IMR-90 (cell line): ENCODE measurements around the gene SPIN1. TPM values are rescaled to one million over a fixed set of nuclear protein-coding genes. Genes with fewer than 3 reads are reported as not detected.

ENCODE experiments used
- ATAC-seq: fragments of 200-7000 bp; cut with Tn5 transposase; 2 replicates; pipeline ENCODE4 v1.9.1; 2020; ENCODE audit warnings: low read depth, mild to moderate bottlenecking, moderate library complexity
- BruUV-seq: library from RNA; stranded (reverse); fragments of 400-500 nt; replicated peaks from 2 replicates; lab custom pipeline; 2021; lab: Mats Ljungman, UMichigan
- CTCF ChIA-PET: fragments of 300-600 bp; formaldehyde crosslinking; extraction: SDS; loops from one replicate; lab custom pipeline; 2021; ENCODE audit warnings: antibody characterized with exemption; lab: Yijun Ruan, JAX
- POLR2A ChIA-PET: fragments of 300-600 bp; sonication (Branson Sonifier 250); formaldehyde crosslinking; loops from one replicate; lab custom pipeline; 2022; ENCODE audit warnings: antibody characterized with exemption; ENCODE audit not compliant: unreplicated experiment; lab: Charles Lee
- DNase-seq: peaks from one replicate; pipeline ENCODE4 v3.0.0; 2013
- H2AFZ ChIP-seq: replicated peaks from 2 replicates; pipeline ENCODE3; 2013; ENCODE audit warnings: low read length, mild to moderate bottlenecking; ENCODE audit not compliant: poor library complexity
- H2AK5ac ChIP-seq: 2 replicates; pipeline ENCODE4 v1.6.1; 2013; ENCODE audit warnings: low read depth, low read length, inconsistent platforms
- H2AK9ac ChIP-seq: replicated peaks from 2 replicates; pipeline ENCODE3; 2013; ENCODE audit warnings: mild to moderate bottlenecking, low read depth, low read length, moderate library complexity; ENCODE audit not compliant: poor library complexity
- H2BK120ac ChIP-seq: 2 replicates; pipeline ENCODE4 v1.6.1; 2013; ENCODE audit warnings: low read depth, low read length, inconsistent platforms
- H2BK15ac ChIP-seq: 3 replicates; pipeline ENCODE4 v1.6.1; 2013; ENCODE audit warnings: low read depth, low read length, inconsistent platforms
- H2BK20ac ChIP-seq: 2 replicates; pipeline ENCODE4 v1.6.1; 2013; ENCODE audit warnings: low read depth, mild to moderate bottlenecking, inconsistent platforms, low read length, moderate library complexity
- H2BK5ac ChIP-seq: 2 replicates; pipeline ENCODE4 v1.6.1; 2013; ENCODE audit warnings: mild to moderate bottlenecking, low read depth, low read length, inconsistent platforms; ENCODE audit not compliant: poor library complexity, severe bottlenecking
- H3K14ac ChIP-seq: replicated peaks from 2 replicates; pipeline ENCODE4 v1.6.1; 2013; ENCODE audit warnings: low read depth, low read length, inconsistent platforms
- H3K18ac ChIP-seq: 2 replicates; pipeline ENCODE4 v1.6.1; 2013; ENCODE audit warnings: low read depth, low read length, control low read depth
- H3K23ac ChIP-seq: 2 replicates; pipeline ENCODE4 v1.6.1; 2013; ENCODE audit warnings: low read depth, low read length, inconsistent platforms
- H3K27ac ChIP-seq: 2 replicates; pipeline ENCODE4 v1.5.1; 2013; ENCODE audit warnings: mild to moderate bottlenecking, control low read depth, low read length; ENCODE audit not compliant: insufficient read depth
- H3K27me3 ChIP-seq: 2 replicates; pipeline ENCODE4 v1.6.1; 2013; ENCODE audit warnings: low read length; ENCODE audit not compliant: control insufficient read depth, insufficient read depth
- H3K36me3 ChIP-seq: 2 replicates; pipeline ENCODE4 v1.6.1; 2013; ENCODE audit warnings: low read length, mixed read lengths; ENCODE audit not compliant: control insufficient read depth, insufficient read depth
- H3K4ac ChIP-seq: 2 replicates; pipeline ENCODE4 v1.6.1; 2013; ENCODE audit warnings: low read depth, low read length, inconsistent platforms
- H3K4me1 ChIP-seq: 2 replicates; pipeline ENCODE4 v1.6.1; 2013; ENCODE audit warnings: low read length, mixed read lengths; ENCODE audit not compliant: control insufficient read depth, insufficient read depth
- H3K4me2 ChIP-seq: 2 replicates; pipeline ENCODE4 v1.6.1; 2013; ENCODE audit warnings: low read depth, mild to moderate bottlenecking, control low read depth, low read length, moderate library complexity
- H3K4me3 ChIP-seq: 2 replicates; pipeline ENCODE4 v1.5.1; 2013; ENCODE audit warnings: low read depth, mild to moderate bottlenecking, control low read depth, low read length, moderate library complexity; ENCODE audit not compliant: insufficient read depth
- H3K56ac ChIP-seq: 2 replicates; pipeline ENCODE4 v1.6.1; 2013; ENCODE audit warnings: low read length, inconsistent platforms; ENCODE audit not compliant: insufficient read depth; ENCODE audit errors: extremely low read depth
- H3K79me1 ChIP-seq, 2 experiments: 2 replicates each; pipeline ENCODE4 v1.6.1; 2013; ENCODE audit warnings: low read length in 2 of 2, inconsistent platforms in 1 of 2, low read depth in 1 of 2
- H3K9ac ChIP-seq: 2 replicates; pipeline ENCODE4 v1.6.1; 2013; ENCODE audit warnings: low read depth, low read length, control low read depth
- H3K9me1 ChIP-seq: 2 replicates; pipeline ENCODE4 v1.6.1; 2013; ENCODE audit warnings: low read length, inconsistent platforms; ENCODE audit not compliant: insufficient read depth
- H3K9me3 ChIP-seq: 2 replicates; pipeline ENCODE4 v1.6.1; 2013; ENCODE audit warnings: low read length; ENCODE audit not compliant: control insufficient read depth, insufficient read depth
- H4K20me1 ChIP-seq: 2 replicates; pipeline ENCODE4 v1.6.1; 2013; ENCODE audit warnings: low read length, inconsistent platforms; ENCODE audit not compliant: insufficient read depth
- H4K5ac ChIP-seq: 2 replicates; pipeline ENCODE4 v1.6.1; 2013; ENCODE audit warnings: mild to moderate bottlenecking, low read depth, low read length, control low read depth
- H4K8ac ChIP-seq, 2 experiments: 2 replicates each; pipeline ENCODE4 v1.6.1; 2013; ENCODE audit warnings: low read depth in 2 of 2, low read length in 2 of 2, control low read depth in 1 of 2, inconsistent platforms in 1 of 2
- H4K91ac ChIP-seq: 2 replicates; pipeline ENCODE4 v1.6.1; 2013; ENCODE audit warnings: low read depth, low read length, inconsistent platforms; ENCODE audit not compliant: insufficient read depth
- BHLHE40 ChIP-seq: fragments of 150-350 bp; IDR thresholded peaks from 2 replicates; pipeline ENCODE4 v1.6.1; 2016; ENCODE audit warnings: mild to moderate bottlenecking, low read depth, low read length
- CEBPB ChIP-seq: IDR thresholded peaks from 2 replicates; pipeline ENCODE4 v1.6.1; 2012; ENCODE audit warnings: low read depth, low read length, improper control_type of control experiment
- CHD1 ChIP-seq: IDR thresholded peaks from 2 replicates; pipeline ENCODE4 v1.6.1; 2012; ENCODE audit warnings: low read depth, low read length, improper control_type of control experiment
- ELK1 ChIP-seq: fragments of 150-350 bp; IDR thresholded peaks from 2 replicates; pipeline ENCODE4 v1.6.1; 2016; ENCODE audit warnings: low read depth, mild to moderate bottlenecking, low read length, moderate library complexity, borderline replicate concordance
- MAZ ChIP-seq: IDR thresholded peaks from 2 replicates; pipeline ENCODE4 v1.6.1; 2012; ENCODE audit warnings: low read depth, mild to moderate bottlenecking, low read length, improper control_type of control experiment, moderate library complexity, borderline replicate concordance
- NFE2L2 ChIP-seq: fragments of 150-350 bp; IDR thresholded peaks from 2 replicates; pipeline ENCODE4 v1.6.1; 2016; ENCODE audit warnings: low read depth, mild to moderate bottlenecking, low read length
- POLR2A ChIP-seq: IDR thresholded peaks from 2 replicates; pipeline ENCODE4 v1.6.1; 2012; ENCODE audit warnings: mild to moderate bottlenecking, low read depth, low read length
- RAD21 ChIP-seq: IDR thresholded peaks from 2 replicates; pipeline ENCODE4 v1.6.1; 2012; ENCODE audit warnings: low read length, improper control_type of control experiment
- RCOR1 ChIP-seq: IDR thresholded peaks from 2 replicates; pipeline ENCODE4 v1.6.1; 2012; ENCODE audit warnings: mild to moderate bottlenecking, low read length, improper control_type of control experiment; ENCODE audit not compliant: insufficient replicate concordance
- RFX5 ChIP-seq: IDR thresholded peaks from 2 replicates; pipeline ENCODE4 v1.8.0; 2012; ENCODE audit warnings: low read depth, mild to moderate bottlenecking, low read length, moderate library complexity
- SMC3 ChIP-seq: fragments of 150-350 bp; IDR thresholded peaks from 2 replicates; pipeline ENCODE4 v1.6.1; 2016; ENCODE audit warnings: low read depth, mild to moderate bottlenecking, antibody characterized with exemption, low read length, moderate library complexity
- WGBS, 2 experiments: methylation state at CpG; one replicate each; pipeline versions ENCODE4 v1.1.5 to v1.1.7; 2013; ENCODE audit warnings: missing lambda C conversion rate in 2 of 2; ENCODE audit not compliant: insufficient read length in 1 of 2; ENCODE audit errors: extremely low coverage in 2 of 2; 5-methylcytosine and 5-hydroxymethylcytosine counted together
- dilution Hi-C: fragments of 300-500 bp; cut with HindIII; formaldehyde crosslinking; loops from one replicate; pipeline ENCODE4 v1.14.3; 2018; ENCODE audit warnings: low sequenced_read_pairs; ENCODE audit not compliant: unreplicated experiment
- in situ Hi-C: fragments of 300-500 bp; cut with MboI; formaldehyde crosslinking; loops from 3 replicates; pipeline ENCODE4 v1.14.3; 2019; ENCODE audit warnings: low sequenced_read_pairs, inconsistent platforms, mixed read lengths
- intact Hi-C: fragments of 100-400 bp; cut with micrococcal nuclease; formaldehyde crosslinking; loops from 2 replicates; pipeline ENCODE4 v1.10.0; 2022
- polyA plus RNA-seq, 3 experiments: library from polyadenylated mRNA; depleted of rRNA; stranded (reverse); fragments of >200 nt; gene quantifications; 2 replicates each; pipeline ENCODE4 v1.2.3, GENCODE V29; 2012; ENCODE audit warnings: low replicate concordance in 1 of 3
- total RNA-seq: library from RNA; depleted of rRNA; stranded (reverse); fragments of >200 nt; gene quantifications from 2 replicates; pipeline ENCODE4 v1.2.3, GENCODE V29; 2012
- TF ChIP-seq, protein P1 (sequence below): fragments of 150-350 bp; IDR thresholded peaks from 2 replicates; pipeline ENCODE4 v1.6.1; 2017; ENCODE audit warnings: mild to moderate bottlenecking, antibody characterized with exemption, low read length, low read depth
- TF ChIP-seq, protein P2 (sequence below): conservative IDR thresholded peaks from 2 replicates; pipeline ENCODE4 v1.5.1; 2012; ENCODE audit warnings: mild to moderate bottlenecking, low read depth, low read length, improper control_type of control experiment

SPIN1 gene
- total and polyA plus RNA-seq, 2 of the 4 experiments (the other 2 are of a cell fraction): 63.3 to 141 TPM

DNA sequence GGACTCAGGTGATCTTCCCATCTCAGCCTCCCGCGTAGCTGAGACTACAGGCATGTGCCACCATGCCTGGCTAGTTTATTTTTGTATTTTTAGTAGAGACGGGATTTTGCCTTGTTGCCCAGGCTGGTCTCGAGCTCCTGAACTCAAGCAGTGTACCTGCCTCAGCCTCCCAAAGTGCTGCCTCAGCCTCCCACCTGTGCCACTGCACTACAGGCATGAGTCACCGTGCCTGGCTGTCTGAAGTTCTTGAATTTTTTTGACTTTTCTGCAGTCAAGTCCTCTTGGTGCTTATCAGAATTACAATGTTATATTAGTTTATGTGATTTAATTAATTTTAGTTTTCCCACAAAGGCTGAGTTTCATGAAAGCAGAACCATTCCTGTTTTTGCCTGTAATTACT lies 9.8 kb downstream of the SPIN1 start:
- Histone ChIP-seq H2BK5ac (peak overlapping the region; percentile 89), H2BK15ac (no peak overlapping the region), H3K36me3 (no peaks in the 10 kb centered on the region), H3K79me1 (peaks cover 3 to 37% of the 10 kb centered on the region in 2 experiments; a peak in 3 of 4 replicates), H2BK120ac (0 out of 2 replicates have a peak overlapping the region, but pooled peaks have one; percentile 22), H3K4ac (peak overlapping the region; percentile 72), H3K27me3 (no peaks in the 10 kb centered on the region), H2AK5ac (peak overlapping the region; percentile 83; the same call in 1 of the 2 replicates), H2BK20ac (no peak overlapping the region), H3K9ac (no peak overlapping the region), H4K91ac (peak overlapping the region; percentile 34; the same call in 1 of the 2 replicates), H4K8ac (peak overlapping the region in 1 of 2 experiments; percentile 42; a peak in 1 of 4 replicates), H3K18ac (no peak overlapping the region), H2AK9ac (no peak overlapping the region), H4K5ac (no peak overlapping the region), H2AFZ (no peak overlapping the region), H3K27ac (no peak overlapping the region; the same call in 1 of the 2 replicates), H3K23ac (0 out of 2 replicates have a peak overlapping the region, but pooled peaks have one; percentile 24), H3K4me2 (no peak overlapping the region), H3K14ac (peak overlapping the region; percentile 85), H3K56ac (no peak overlapping the region), H3K9me1 (peaks cover 11% of the 10 kb centered on the region), H4K20me1 (peaks cover 37% of the 10 kb centered on the region), H3K9me3 (no peaks in the 10 kb centered on the region), H3K4me1 (peaks cover 23% of the 10 kb centered on the region), H3K4me3 (no peak overlapping the region)
- DNase-seq: no peak
- no CpG with 5 or more reads among the region's 5 CpGs for WGBS, 2 experiments
- CTCF ChIA-PET: no interaction called here
- dilution Hi-C loops (no loop called here), in situ Hi-C loops (loop anchor here (10.0 kb wide), 1 partner anchor 177 kb away; no protein-coding TSS in a partner anchor), intact Hi-C loops (loop anchor here (5.0 kb wide), 1 partner anchor 34 kb away; no protein-coding TSS in a partner anchor)
- ATAC-seq: no peak
- TF ChIP-seq, protein P1, sequence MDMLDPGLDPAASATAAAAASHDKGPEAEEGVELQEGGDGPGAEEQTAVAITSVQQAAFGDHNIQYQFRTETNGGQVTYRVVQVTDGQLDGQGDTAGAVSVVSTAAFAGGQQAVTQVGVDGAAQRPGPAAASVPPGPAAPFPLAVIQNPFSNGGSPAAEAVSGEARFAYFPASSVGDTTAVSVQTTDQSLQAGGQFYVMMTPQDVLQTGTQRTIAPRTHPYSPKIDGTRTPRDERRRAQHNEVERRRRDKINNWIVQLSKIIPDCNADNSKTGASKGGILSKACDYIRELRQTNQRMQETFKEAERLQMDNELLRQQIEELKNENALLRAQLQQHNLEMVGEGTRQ: no peak
- TF ChIP-seq ELK1 (no peak), RFX5 (no peak), MAZ (no peak), RAD21 (no peak), CHD1 (no peak), RCOR1 (no peak), SMC3 (no peak), BHLHE40 (no peak), CEBPB (no peak), NFE2L2 (no peak), POLR2A (no peak)
- TF ChIP-seq, protein P2, sequence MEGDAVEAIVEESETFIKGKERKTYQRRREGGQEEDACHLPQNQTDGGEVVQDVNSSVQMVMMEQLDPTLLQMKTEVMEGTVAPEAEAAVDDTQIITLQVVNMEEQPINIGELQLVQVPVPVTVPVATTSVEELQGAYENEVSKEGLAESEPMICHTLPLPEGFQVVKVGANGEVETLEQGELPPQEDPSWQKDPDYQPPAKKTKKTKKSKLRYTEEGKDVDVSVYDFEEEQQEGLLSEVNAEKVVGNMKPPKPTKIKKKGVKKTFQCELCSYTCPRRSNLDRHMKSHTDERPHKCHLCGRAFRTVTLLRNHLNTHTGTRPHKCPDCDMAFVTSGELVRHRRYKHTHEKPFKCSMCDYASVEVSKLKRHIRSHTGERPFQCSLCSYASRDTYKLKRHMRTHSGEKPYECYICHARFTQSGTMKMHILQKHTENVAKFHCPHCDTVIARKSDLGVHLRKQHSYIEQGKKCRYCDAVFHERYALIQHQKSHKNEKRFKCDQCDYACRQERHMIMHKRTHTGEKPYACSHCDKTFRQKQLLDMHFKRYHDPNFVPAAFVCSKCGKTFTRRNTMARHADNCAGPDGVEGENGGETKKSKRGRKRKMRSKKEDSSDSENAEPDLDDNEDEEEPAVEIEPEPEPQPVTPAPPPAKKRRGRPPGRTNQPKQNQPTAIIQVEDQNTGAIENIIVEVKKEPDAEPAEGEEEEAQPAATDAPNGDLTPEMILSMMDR: no peak
- POLR2A ChIA-PET: no interaction called here
- no TSS peak for BruUV-seq
